Measurements from ENCODE around the gene USP35.
A peak's percentile ranks its signal among the peaks of the same experiment; 100 is the strongest.

Gene USP35

DNA sequence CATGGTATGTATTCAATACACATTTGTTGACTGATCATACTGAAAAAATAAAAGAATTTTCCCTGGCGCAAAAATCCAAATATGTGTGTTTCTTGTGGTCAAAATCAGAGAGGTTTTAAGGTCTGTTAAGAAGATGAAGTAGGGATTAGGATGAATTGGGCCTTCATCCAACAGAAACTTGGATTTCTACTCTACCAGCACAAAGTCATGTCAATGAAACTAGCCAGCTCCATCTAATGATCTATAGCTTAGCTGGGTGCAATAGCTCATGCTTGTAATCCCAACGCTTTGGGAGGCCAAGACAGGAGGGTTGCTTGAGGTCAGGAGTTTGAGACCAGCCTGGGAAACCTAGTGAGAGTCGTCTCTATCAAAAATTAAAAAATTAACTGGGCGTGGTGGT lies 65.5 kb downstream of the USP35 start:
- no peak overlapping the region for H3K4me3 ChIP-seq (ENCODE audit: low read depth, low read length)
- DNase-seq (ENCODE audit: low read depth), result no peak

GRCh38 chr11:78255919-78256318 lies 67.2 kb downstream of the USP35 start:
- H3K4me3 ChIP-seq (ENCODE audit: low read depth, low read length), result no peak overlapping the region
- DNase-seq (ENCODE audit: low read depth), result no peak

GRCh38 chr11:78256962-78257361 lies 68.2 kb downstream of the USP35 start:
- H3K4me3 ChIP-seq (ENCODE audit: low read depth, low read length), result no peak overlapping the region
- DNase-seq (ENCODE audit: low read depth), result peak; percentile 70

DNA sequence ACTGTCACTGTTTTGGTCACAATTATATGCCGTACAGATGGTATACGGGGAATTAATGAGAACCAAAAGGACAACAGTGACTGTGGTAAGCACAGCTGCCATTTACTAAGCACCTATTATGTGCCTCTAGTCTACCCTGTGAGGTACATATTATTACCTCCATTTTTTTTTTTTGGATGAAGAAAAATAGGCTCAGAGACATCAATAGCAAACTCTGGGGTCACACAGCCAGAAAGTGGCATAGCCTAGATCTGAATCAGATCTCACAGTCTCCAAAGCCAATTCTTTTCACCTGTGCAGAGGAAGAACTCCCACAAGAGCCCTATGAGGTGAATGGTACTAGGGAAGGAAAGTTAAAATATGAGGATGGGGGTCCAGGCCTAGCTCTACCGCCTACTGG lies 68.9 kb downstream of the USP35 start:
- no peak for DNase-seq (ENCODE audit: low read depth)
- no peak overlapping the region for H3K4me3 ChIP-seq (ENCODE audit: low read depth, low read length)

DNA sequence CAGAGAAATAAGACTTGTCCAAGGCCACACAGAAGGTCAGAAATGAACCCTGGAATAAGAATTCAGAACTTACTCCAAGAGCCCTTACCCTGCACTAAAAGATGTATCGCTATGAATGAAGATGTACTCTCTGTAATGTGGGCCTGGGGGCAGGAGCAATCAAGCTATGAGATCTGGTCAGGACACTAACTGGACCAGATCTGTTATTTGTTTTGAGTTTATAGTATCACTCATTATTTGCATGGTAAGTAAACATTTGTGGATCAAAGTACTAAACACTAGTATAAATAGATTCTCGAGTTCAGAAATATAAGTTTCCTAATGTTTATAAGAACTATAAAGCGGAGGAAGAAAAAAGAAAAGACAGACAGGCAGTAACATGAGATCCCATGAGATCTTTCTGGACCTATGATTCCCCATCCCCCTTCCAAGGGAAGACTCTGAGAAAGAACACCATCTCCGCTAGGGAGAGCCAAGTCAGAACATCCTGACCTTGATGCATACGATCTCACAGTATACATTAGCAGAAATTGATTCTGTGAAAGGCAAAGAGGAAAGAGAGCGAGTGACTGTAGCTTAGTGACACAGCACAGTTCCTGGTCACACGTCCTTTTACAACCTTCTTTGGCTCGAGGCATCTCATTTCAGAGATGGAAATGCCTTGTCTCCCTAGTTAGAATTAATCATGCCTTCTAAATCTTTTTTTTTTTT lies 71.2 kb downstream of the USP35 start:
- DNase-seq (ENCODE audit: low read depth), result no peak
- H3K4me3 ChIP-seq (ENCODE audit: low read depth, low read length), result no peak overlapping the region

- H3K4me3 ChIP-seq (ENCODE audit: low read depth, low read length), result no peak overlapping the region
- no peak for DNase-seq (ENCODE audit: low read depth)
These were observed 72.6 kb downstream of the USP35 start for GRCh38 chr11:78261367-78261766.

DNA sequence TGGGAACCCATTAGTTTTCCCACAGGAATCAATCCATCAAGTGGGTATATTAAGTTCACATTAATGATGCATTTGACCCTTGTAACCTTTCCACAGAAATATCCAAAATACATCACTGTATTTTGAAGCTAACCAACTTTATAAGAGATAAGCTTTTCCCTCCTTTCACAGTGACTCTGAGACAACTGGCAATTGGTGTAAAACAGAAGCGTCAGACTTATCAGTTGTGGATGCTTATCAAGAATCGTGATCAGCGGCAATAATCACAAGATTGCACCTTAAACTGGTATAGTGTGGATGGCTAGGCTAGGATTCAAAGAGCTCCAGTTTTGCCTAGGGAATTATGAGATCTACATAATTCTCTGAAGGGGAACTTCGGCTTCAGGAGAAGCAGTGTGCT lies 73.1 kb downstream of the USP35 start:
- DNase-seq (ENCODE audit: low read depth), result no peak
- no peak overlapping the region for H3K4me3 ChIP-seq (ENCODE audit: low read depth, low read length)

DNA sequence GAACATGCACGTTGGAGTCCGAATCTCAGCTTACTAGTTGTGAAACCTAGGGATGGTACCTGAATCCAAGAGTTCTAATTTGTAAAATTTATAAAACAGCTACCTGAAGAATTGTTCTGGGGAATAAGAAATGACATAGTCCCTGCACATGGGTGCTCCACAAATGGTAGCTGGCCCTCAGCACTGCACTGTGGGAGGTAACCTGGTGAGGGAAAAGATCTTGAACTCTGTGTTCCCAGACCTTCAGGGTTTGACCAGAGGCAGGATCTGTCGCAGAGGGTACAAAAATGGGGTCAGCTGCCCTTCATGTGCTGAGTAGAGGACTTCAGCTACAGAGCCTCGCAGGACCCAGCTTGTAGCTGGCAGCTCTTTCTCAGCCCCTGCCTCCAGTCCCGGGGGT lies 73.5 kb downstream of the USP35 start:
- H3K4me3 ChIP-seq (ENCODE audit: low read depth, low read length), result no peak overlapping the region
- no peak for DNase-seq (ENCODE audit: low read depth)

GRCh38 chr11:78262691-78263090 lies 74.0 kb downstream of the USP35 start:
- peak; percentile 34 for DNase-seq (ENCODE audit: low read depth)

More at GRCh38 chr11:78262691-78263090, 74.0 kb downstream of the USP35 start:
- H3K4me3 ChIP-seq (ENCODE audit: low read depth, low read length), result no peak overlapping the region
